Astrocyte of the cerebellum (primary cell): ENCODE measurements around the gene RASD2.

Source experiments
- DNase-seq: peaks from one replicate; pipeline ENCODE4 v3.0.0-alpha.2; 2011; ENCODE audit warnings: low read depth
- H3K4me3 ChIP-seq: 2 replicates; pipeline ENCODE4 v1.5.1; 2011; ENCODE audit warnings: mild to moderate bottlenecking, low read depth, low read length, moderate library complexity
- in situ Hi-C: cut with HindIII; loops from 2 replicates; pipeline ENCODE4 v1.10.0; 2017; ENCODE audit warnings: low sequenced_read_pairs
- TF ChIP-seq, protein P1 (sequence below): IDR thresholded peaks from 2 replicates; pipeline ENCODE4 v1.5.1; 2012; ENCODE audit warnings: low read length, low read depth, moderate library complexity, mild to moderate bottlenecking; ENCODE audit errors: missing control alignments

The RASD2 gene

GRCh38 chr22:35587896-35588295 lies 47.3 kb downstream of the RASD2 start:
- TF ChIP-seq, protein P1, sequence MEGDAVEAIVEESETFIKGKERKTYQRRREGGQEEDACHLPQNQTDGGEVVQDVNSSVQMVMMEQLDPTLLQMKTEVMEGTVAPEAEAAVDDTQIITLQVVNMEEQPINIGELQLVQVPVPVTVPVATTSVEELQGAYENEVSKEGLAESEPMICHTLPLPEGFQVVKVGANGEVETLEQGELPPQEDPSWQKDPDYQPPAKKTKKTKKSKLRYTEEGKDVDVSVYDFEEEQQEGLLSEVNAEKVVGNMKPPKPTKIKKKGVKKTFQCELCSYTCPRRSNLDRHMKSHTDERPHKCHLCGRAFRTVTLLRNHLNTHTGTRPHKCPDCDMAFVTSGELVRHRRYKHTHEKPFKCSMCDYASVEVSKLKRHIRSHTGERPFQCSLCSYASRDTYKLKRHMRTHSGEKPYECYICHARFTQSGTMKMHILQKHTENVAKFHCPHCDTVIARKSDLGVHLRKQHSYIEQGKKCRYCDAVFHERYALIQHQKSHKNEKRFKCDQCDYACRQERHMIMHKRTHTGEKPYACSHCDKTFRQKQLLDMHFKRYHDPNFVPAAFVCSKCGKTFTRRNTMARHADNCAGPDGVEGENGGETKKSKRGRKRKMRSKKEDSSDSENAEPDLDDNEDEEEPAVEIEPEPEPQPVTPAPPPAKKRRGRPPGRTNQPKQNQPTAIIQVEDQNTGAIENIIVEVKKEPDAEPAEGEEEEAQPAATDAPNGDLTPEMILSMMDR, result no peak
- no peak for DNase-seq
- in situ Hi-C loops, result loop anchor here (25.0 kb wide), 1 partner anchor 151 kb away; no protein-coding TSS in a partner anchor
- no peak overlapping the region for H3K4me3 ChIP-seq

DNA sequence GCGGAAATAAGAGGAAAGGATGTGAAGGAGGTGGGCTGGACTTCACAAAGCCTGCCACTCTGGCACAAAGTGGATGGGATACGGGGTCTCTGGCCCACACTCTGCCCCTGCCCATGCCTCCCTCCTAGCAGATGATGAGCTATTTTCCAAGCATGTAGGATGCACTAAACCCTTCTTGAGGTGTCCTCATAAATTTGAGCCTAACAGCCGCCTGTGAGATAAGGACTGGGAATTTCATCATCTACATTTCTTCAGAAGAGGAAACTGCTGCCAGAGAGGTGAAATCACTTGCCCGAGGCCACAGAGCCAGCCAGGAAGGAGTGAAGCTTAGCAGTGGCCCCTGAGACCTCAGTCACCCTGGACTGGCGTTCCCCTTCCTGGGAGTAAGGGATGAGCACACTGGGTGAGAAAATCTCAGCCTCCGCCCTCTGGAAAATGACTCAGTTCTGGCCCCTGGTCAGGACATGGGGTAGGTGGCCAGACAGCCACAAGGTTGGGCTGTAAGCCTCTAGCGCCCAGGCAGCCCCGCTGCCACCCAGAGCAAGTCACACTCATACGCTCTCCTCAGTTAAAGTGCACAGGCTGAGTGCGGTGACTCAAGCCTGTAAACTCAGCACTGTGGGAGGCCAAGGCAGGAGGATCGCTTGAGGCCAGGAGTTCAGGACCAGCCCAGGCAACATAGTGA lies 48.6 kb downstream of the RASD2 start:
- TF ChIP-seq, protein P1, result no peak
- in situ Hi-C loops, result loop anchor here (25.0 kb wide), 1 partner anchor 152 kb away; no protein-coding TSS in a partner anchor
- H3K4me3 ChIP-seq, result no peak overlapping the region
- DNase-seq, result no peak

GRCh38 chr22:35589756-35590093 lies 49.1 kb downstream of the RASD2 start:
- no peak for DNase-seq
- in situ Hi-C loops, result loop anchor here (25.0 kb wide), 1 partner anchor 152 kb away; no protein-coding TSS in a partner anchor
- TF ChIP-seq, protein P1, result no peak
- no peak overlapping the region for H3K4me3 ChIP-seq

GRCh38 chr22:35590634-35591295 lies 50.1 kb downstream of the RASD2 start:
- DNase-seq, result no peak
- in situ Hi-C loops, result loop anchor here (25.0 kb wide), 1 partner anchor 153 kb away; no protein-coding TSS in a partner anchor
- TF ChIP-seq, protein P1, result no peak
- H3K4me3 ChIP-seq, result no peak overlapping the region

DNA sequence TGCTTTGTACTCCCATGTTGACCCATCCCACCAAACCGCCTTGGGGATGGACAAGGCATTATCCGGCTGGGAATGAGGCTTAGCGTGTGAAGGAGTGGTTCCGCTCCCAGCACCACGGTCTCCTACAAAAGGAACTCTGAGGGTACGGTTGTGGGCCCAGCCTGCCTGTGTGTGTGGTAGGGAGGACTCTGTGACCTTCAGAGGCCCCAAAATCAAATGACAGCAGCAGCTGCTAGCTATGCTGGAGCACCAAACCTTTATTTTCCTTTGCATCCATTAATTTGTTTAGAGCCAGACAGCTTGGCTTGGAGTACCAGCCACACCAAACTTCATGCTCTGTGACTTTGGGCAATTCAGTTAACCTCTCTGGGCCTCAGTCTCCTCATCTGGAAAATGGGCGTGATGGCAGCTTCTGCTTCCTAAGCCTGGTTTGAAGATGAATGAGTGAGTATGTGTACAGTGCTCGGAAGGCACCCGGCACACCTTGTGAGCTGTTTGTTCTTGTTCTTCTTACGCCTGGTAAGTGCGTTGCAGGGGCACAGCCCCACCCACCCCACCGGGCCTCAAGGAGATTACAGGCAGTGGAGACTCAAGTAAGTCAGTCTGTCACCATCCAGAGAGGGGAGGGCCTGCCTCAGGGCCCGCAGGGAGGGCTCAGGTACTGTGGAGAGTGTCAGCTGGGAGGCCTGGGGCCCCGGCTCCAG lies 51.2 kb downstream of the RASD2 start:
- in situ Hi-C loops, result loop anchor here (25.0 kb wide), 1 partner anchor 155 kb away; no protein-coding TSS in a partner anchor
- H3K4me3 ChIP-seq, result no peak overlapping the region
- TF ChIP-seq, protein P1, result no peak
- no peak for DNase-seq

DNA sequence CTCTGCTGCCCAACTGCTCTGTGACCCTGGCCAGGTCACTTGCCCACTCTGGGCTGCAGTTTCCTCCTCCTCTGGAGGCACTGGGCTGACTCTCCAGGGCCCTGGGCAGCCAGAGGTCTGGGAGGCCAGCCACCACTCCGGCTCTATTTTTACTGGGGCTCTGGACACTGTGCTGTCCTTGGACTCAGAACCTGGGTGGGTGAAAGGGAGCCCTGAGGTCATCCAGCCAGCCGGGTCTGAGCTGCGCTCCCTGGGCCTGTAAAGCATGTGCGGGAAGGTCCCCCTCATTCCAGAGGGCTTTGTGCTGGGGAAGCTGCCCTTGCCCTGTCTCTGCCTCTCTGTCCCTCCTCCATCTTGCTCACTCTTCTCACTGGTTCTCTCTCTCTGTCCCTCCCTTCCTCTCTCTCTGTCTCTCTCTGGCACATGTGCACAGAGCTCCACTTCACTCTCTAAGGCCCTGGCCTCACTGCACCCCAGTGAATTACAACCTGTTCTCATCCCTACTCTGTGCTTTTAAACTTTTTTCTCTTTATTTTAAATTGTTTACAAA lies 51.9 kb downstream of the RASD2 start:
- no peak overlapping the region for H3K4me3 ChIP-seq
- in situ Hi-C loops, result loop anchor here (25.0 kb wide), 1 partner anchor 155 kb away; no protein-coding TSS in a partner anchor
- DNase-seq, result no peak
- TF ChIP-seq, protein P1, result no peak
